SK-N-SH (cell line): ENCODE measurements around the gene PRPF40B. TPM values are rescaled to one million over a fixed set of nuclear protein-coding genes. Genes with fewer than 3 reads are reported as not detected.

Experiments used
- CTCF ChIA-PET: fragments of 300-600, 350-600 bp; formaldehyde crosslinking; extraction: SDS; loops from one replicate; lab custom pipeline; 2021; lab: Yijun Ruan, JAX
- POLR2A ChIA-PET: fragments of 350-600 bp; sonication (Branson Sonifier 250); formaldehyde crosslinking; extraction: SDS; loops from one replicate; lab custom pipeline; 2020; ENCODE audit warnings: antibody characterized with exemption, inconsistent platforms; lab: Yijun Ruan, JAX
- DNase-seq: peaks from one replicate; pipeline ENCODE4 v3.0.0; 2012
- H2AFZ ChIP-seq: fragments of 200-600 bp; sonication (generic); 2 replicates; pipeline ENCODE4 v1.8.1; 2016; ENCODE audit warnings: antibody characterized with exemption, mild to moderate bottlenecking, low read depth
- H3F3A ChIP-seq: fragments of 200-600 bp; sonication (generic); replicated peaks from 2 replicates; pipeline ENCODE3; 2016; ENCODE audit warnings: antibody characterized with exemption, mild to moderate bottlenecking; ENCODE audit not compliant: insufficient read depth
- H3K27ac ChIP-seq, 2 experiments: fragments of 200-500 bp in 1 of 2; fragments of 200-600 bp in 1 of 2; sonication (Bioruptor generic) in 1 of 2; sonication (generic), shearing (Covaris generic) in 1 of 2; 2 replicates each; pipeline versions ENCODE4 v1.5.1 to v1.6.1; 2014 to 2016; ENCODE audit warnings: low read depth in 2 of 2, inconsistent platforms in 1 of 2, low read length in 1 of 2, mild to moderate bottlenecking in 1 of 2, mixed read lengths in 1 of 2
- H3K27me3 ChIP-seq: fragments of 200-600 bp; sonication (generic), shearing (Covaris generic); 2 replicates; pipeline ENCODE4 v1.6.1; 2016; ENCODE audit warnings: mixed run types; ENCODE audit not compliant: insufficient read depth
- H3K36me3 ChIP-seq, 2 experiments: fragments of 200-500 bp in 1 of 2; fragments of 200-600 bp in 1 of 2; sonication (Bioruptor generic) in 1 of 2; sonication (generic) in 1 of 2; replicated peaks in 1 of 2; 2 replicates each; pipeline versions ENCODE3 to v1.5.1; 2014 to 2016; ENCODE audit warnings: low read length in 1 of 2, mild to moderate bottlenecking in 1 of 2; ENCODE audit not compliant: insufficient read depth in 2 of 2, control insufficient read depth in 1 of 2
- H3K4me1 ChIP-seq, 2 experiments: fragments of 200-500 bp in 1 of 2; fragments of 200-600 bp in 1 of 2; sonication (Bioruptor generic) in 1 of 2; sonication (generic), shearing (Covaris generic) in 1 of 2; 2 replicates each; pipeline versions ENCODE4 v1.5.1 to v1.6.1; 2014 to 2016; ENCODE audit warnings: low read depth in 1 of 2, low read length in 1 of 2, mixed run types in 1 of 2; ENCODE audit not compliant: insufficient read depth in 2 of 2, control insufficient read depth in 1 of 2
- H3K4me2 ChIP-seq: fragments of 200-600 bp; sonication (generic), shearing (Covaris generic); 2 replicates; pipeline ENCODE4 v1.6.1; 2017; ENCODE audit warnings: mixed run types
- H3K4me3 ChIP-seq, 2 experiments: fragments of 200-500 bp in 1 of 2; fragments of 200-600 bp in 1 of 2; sonication (Bioruptor generic) in 1 of 2; sonication (generic), shearing (Covaris generic) in 1 of 2; 2 replicates each; pipeline versions ENCODE4 v1.5.1 to v1.8.1; 2014 to 2016; ENCODE audit warnings: low read depth in 2 of 2, inconsistent platforms in 1 of 2, low read length in 1 of 2, mild to moderate bottlenecking in 1 of 2, mixed read lengths in 1 of 2, moderate library complexity in 1 of 2
- H3K79me2 ChIP-seq: fragments of 200-600 bp; sonication (generic); 2 replicates; pipeline ENCODE4 v1.8.1; 2017; ENCODE audit warnings: mild to moderate bottlenecking; ENCODE audit not compliant: insufficient read depth
- H3K9ac ChIP-seq: fragments of 200-600 bp; sonication (generic); 2 replicates; pipeline ENCODE4 v1.6.1; 2017; ENCODE audit warnings: mixed run types
- H3K9me2 ChIP-seq: fragments of 200-600 bp; sonication (generic); 2 replicates; pipeline ENCODE4 v1.6.1; 2017; ENCODE audit warnings: mixed run types
- H3K9me3 ChIP-seq: fragments of 200-600 bp; sonication (generic); 2 replicates; pipeline ENCODE4 v1.6.1; 2017; ENCODE audit warnings: mixed run types, mild to moderate bottlenecking, moderate library complexity
- H4K20me1 ChIP-seq: fragments of 200-600 bp; sonication (generic); 2 replicates; pipeline ENCODE4 v1.6.1; 2017; ENCODE audit warnings: mild to moderate bottlenecking, mixed run types; ENCODE audit not compliant: insufficient read depth
- CHD2 ChIP-seq: fragments of 150-350 bp; IDR thresholded peaks from 2 replicates; pipeline ENCODE4 v1.6.1; 2018; ENCODE audit warnings: low read length; ENCODE audit not compliant: partially characterized antibody
- ELF1 ChIP-seq: IDR thresholded peaks from 2 replicates; pipeline ENCODE4 v1.4.0; 2012
- FOSL2 ChIP-seq: IDR thresholded peaks from 2 replicates; pipeline ENCODE4 v1.4.0; 2012; ENCODE audit warnings: low read depth, mild to moderate bottlenecking, moderate library complexity, borderline replicate concordance
- FOXJ3 ChIP-seq: sonication (generic); formaldehyde crosslinking; IDR thresholded peaks from 2 replicates; pipeline ENCODE4 v1.5.1; 2020; ENCODE audit warnings: mild to moderate bottlenecking, missing genetic modification reagents
- SMC3 ChIP-seq: IDR thresholded peaks from 2 replicates; pipeline ENCODE4 v1.6.1; 2012; ENCODE audit warnings: low read depth, low read length, improper control_type of control experiment
- WGBS: methylation state at CpG from one replicate; pipeline ENCODE4 v1.1.6; 2017; ENCODE audit warnings: low lambda C conversion rate; 5-methylcytosine and 5-hydroxymethylcytosine counted together
- polyA plus RNA-seq, 3 experiments: library from polyadenylated mRNA; depleted of rRNA; stranded (reverse); fragments of >200 nt; gene quantifications; 2 replicates each; pipeline ENCODE4 v1.2.3, GENCODE V29; 2012
- TF ChIP-seq, protein P1 (sequence below): IDR thresholded peaks from 2 replicates; pipeline ENCODE4; 2012
- TF ChIP-seq, protein P2 (sequence below): fragments of 200-600 bp; sonication (generic); IDR thresholded peaks from 2 replicates; pipeline ENCODE4 v1.6.1; 2017; ENCODE audit warnings: antibody characterized with exemption, mild to moderate bottlenecking, moderate library complexity
- TF ChIP-seq, protein P3 (sequence below): IDR thresholded peaks from 2 replicates; pipeline ENCODE4 v1.6.1; 2012; ENCODE audit warnings: mild to moderate bottlenecking, low read depth, low read length, moderate library complexity
- TF ChIP-seq, protein P4 (sequence below): IDR thresholded peaks from 2 replicates; pipeline ENCODE4 v1.4.0; 2012; ENCODE audit warnings: low read depth, borderline replicate concordance

PRPF40B gene
- polyA plus RNA-seq, 1 of the 3 experiments (the other 2 are of a cell fraction): 27.0 TPM

DNA sequence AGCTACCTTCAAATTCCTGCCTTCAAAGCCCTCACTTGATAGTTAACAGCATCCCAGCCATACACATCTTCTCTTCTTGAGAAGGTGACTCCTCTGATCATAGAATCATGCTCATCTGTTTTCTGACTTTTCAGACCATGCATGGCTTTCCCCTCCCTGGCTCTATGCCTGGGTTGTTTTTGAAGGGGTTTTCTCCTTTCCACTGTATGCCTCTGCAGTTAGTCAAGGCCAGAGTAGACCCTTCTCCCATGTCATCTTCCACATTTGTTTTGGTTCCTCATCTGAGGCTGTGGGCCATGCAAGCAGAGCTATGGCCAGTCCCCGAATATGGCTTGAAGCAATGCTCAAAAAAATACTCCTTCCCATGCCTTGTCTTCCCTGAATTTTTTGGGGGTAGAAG, 41.2 kb upstream of the PRPF40B start:
- 100% methylated on average over 1 of the region's 1 CpG for WGBS
- Histone ChIP-seq H3K27ac (no peak overlapping the region; a peak in 1 of 4 replicates), H3K4me1 (peaks cover 0 to 18% of the 10 kb centered on the region in 2 experiments; a peak in 1 of 4 replicates)
- TF ChIP-seq, protein P1, sequence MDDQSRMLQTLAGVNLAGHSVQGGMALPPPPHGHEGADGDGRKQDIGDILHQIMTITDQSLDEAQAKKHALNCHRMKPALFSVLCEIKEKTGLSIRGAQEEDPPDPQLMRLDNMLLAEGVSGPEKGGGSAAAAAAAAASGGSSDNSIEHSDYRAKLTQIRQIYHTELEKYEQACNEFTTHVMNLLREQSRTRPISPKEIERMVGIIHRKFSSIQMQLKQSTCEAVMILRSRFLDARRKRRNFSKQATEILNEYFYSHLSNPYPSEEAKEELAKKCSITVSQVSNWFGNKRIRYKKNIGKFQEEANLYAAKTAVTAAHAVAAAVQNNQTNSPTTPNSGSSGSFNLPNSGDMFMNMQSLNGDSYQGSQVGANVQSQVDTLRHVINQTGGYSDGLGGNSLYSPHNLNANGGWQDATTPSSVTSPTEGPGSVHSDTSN: no peak
- TF ChIP-seq SMC3 (no peak), FOSL2 (no peak), FOXJ3 (CRISPR knock-in tag) (no peak)
- TF ChIP-seq, all 33 proteins: peak for 0
- no peaks in the 10 kb centered on the region; the same call in 1 of the 2 replicates for H3K79me2 ChIP-seq
- no peaks in the 10 kb centered on the region for H3K27me3 ChIP-seq
- CTCF ChIA-PET: interaction anchor here (0.8 to 4.5 kb wide), 9 partner anchors 10 to 293 kb away, joined by 3 to 73 read pairs (median 26); partner anchors contain the start of genes DNAJC22, MCRS1 and PRPF40B
- no peaks in the 10 kb centered on the region for H3K9me3 ChIP-seq
- POLR2A ChIA-PET: interaction anchor here (1.2 to 1.4 kb wide), 2 partner anchors 19 to 215 kb away, joined by 4 to 5 read pairs; partner anchors contain the start of gene SPATS2
- no peak overlapping the region for H3K9ac ChIP-seq
- no peaks in the 10 kb centered on the region for H3F3A ChIP-seq
- H2AFZ ChIP-seq: no peak overlapping the region
- H3K9me2 ChIP-seq: no peaks in the 10 kb centered on the region
- peaks cover 7% of the 10 kb centered on the region; the same call in 1 of the 2 replicates for H4K20me1 ChIP-seq
- no peak overlapping the region for H3K4me3 ChIP-seq
- no peak for DNase-seq
- peaks cover 14 to 15% of the 10 kb centered on the region in 2 experiments for H3K36me3 ChIP-seq
- H3K4me2 ChIP-seq: no peak overlapping the region

DNA sequence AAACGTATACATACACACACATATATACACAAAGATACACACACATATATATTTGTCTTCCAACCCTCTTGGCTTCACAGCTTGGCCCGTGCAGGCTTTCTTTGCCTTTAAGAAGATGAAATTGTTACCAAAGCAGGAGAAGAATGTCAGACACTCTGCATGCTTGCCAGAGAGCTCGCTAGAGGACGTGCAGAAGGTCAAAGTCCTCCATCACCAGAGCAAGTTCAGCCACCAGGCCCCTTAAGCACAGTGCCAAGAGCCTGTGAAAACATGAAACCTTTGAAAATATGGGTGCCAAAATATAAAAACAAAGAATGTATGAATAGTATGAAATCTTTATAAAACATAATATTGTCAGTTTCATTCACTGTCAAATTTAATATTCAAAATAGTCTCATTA, 40.5 kb upstream of the PRPF40B start:
- H3K79me2 ChIP-seq: no peaks in the 10 kb centered on the region; the same call in 1 of the 2 replicates
- WGBS: 39% methylated on average over 4 of the region's 4 CpGs
- no peaks in the 10 kb centered on the region for H3K9me2 ChIP-seq
- no peak overlapping the region for H3K9ac ChIP-seq
- TF ChIP-seq CHD2: no peak
- no peak for TF ChIP-seq ELF1
- TF ChIP-seq, protein P2, sequence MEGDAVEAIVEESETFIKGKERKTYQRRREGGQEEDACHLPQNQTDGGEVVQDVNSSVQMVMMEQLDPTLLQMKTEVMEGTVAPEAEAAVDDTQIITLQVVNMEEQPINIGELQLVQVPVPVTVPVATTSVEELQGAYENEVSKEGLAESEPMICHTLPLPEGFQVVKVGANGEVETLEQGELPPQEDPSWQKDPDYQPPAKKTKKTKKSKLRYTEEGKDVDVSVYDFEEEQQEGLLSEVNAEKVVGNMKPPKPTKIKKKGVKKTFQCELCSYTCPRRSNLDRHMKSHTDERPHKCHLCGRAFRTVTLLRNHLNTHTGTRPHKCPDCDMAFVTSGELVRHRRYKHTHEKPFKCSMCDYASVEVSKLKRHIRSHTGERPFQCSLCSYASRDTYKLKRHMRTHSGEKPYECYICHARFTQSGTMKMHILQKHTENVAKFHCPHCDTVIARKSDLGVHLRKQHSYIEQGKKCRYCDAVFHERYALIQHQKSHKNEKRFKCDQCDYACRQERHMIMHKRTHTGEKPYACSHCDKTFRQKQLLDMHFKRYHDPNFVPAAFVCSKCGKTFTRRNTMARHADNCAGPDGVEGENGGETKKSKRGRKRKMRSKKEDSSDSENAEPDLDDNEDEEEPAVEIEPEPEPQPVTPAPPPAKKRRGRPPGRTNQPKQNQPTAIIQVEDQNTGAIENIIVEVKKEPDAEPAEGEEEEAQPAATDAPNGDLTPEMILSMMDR: no peak
- TF ChIP-seq, protein P3, sequence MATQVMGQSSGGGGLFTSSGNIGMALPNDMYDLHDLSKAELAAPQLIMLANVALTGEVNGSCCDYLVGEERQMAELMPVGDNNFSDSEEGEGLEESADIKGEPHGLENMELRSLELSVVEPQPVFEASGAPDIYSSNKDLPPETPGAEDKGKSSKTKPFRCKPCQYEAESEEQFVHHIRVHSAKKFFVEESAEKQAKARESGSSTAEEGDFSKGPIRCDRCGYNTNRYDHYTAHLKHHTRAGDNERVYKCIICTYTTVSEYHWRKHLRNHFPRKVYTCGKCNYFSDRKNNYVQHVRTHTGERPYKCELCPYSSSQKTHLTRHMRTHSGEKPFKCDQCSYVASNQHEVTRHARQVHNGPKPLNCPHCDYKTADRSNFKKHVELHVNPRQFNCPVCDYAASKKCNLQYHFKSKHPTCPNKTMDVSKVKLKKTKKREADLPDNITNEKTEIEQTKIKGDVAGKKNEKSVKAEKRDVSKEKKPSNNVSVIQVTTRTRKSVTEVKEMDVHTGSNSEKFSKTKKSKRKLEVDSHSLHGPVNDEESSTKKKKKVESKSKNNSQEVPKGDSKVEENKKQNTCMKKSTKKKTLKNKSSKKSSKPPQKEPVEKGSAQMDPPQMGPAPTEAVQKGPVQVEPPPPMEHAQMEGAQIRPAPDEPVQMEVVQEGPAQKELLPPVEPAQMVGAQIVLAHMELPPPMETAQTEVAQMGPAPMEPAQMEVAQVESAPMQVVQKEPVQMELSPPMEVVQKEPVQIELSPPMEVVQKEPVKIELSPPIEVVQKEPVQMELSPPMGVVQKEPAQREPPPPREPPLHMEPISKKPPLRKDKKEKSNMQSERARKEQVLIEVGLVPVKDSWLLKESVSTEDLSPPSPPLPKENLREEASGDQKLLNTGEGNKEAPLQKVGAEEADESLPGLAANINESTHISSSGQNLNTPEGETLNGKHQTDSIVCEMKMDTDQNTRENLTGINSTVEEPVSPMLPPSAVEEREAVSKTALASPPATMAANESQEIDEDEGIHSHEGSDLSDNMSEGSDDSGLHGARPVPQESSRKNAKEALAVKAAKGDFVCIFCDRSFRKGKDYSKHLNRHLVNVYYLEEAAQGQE: no peak
- TF ChIP-seq, protein P4, sequence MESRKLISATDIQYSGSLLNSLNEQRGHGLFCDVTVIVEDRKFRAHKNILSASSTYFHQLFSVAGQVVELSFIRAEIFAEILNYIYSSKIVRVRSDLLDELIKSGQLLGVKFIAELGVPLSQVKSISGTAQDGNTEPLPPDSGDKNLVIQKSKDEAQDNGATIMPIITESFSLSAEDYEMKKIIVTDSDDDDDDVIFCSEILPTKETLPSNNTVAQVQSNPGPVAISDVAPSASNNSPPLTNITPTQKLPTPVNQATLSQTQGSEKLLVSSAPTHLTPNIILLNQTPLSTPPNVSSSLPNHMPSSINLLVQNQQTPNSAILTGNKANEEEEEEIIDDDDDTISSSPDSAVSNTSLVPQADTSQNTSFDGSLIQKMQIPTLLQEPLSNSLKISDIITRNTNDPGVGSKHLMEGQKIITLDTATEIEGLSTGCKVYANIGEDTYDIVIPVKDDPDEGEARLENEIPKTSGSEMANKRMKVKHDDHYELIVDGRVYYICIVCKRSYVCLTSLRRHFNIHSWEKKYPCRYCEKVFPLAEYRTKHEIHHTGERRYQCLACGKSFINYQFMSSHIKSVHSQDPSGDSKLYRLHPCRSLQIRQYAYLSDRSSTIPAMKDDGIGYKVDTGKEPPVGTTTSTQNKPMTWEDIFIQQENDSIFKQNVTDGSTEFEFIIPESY: no peak
- TF ChIP-seq, all 33 proteins: peak for 0
- H2AFZ ChIP-seq: no peak overlapping the region
- H3F3A ChIP-seq: no peaks in the 10 kb centered on the region
- H3K36me3 ChIP-seq: peaks cover 17 to 20% of the 10 kb centered on the region in 2 experiments
- H3K27me3 ChIP-seq: no peaks in the 10 kb centered on the region
- no peak overlapping the region for H3K4me2 ChIP-seq
- POLR2A ChIA-PET: interaction anchor here (1.2 to 1.4 kb wide), 2 partner anchors 18 to 215 kb away, joined by 4 to 5 read pairs; partner anchors contain the start of gene SPATS2
- no peak overlapping the region; a peak in 1 of 4 replicates for H3K27ac ChIP-seq
- no peak for DNase-seq
- peaks cover 7% of the 10 kb centered on the region; the same call in 1 of the 2 replicates for H4K20me1 ChIP-seq
- peaks cover 0 to 18% of the 10 kb centered on the region in 2 experiments; a peak in 1 of 4 replicates for H3K4me1 ChIP-seq
- H3K9me3 ChIP-seq: no peaks in the 10 kb centered on the region
- CTCF ChIA-PET: interaction anchor here (0.8 to 4.5 kb wide), 10 partner anchors 11 to 251 kb away, joined by 3 to 33 read pairs (median 4); partner anchors contain the start of genes DNAJC22, MCRS1 and PRPF40B
- no peak overlapping the region for H3K4me3 ChIP-seq
